GM12864 (cell line): ENCODE results near the gene ABRAXAS1.

Experiments
- DNase-seq: peaks from one replicate; pipeline ENCODE4 v3.0.0-alpha.2; 2011; ENCODE audit warnings: low read depth
- H3K4me3 ChIP-seq: 2 replicates; pipeline ENCODE4 v1.5.1; 2011; ENCODE audit warnings: mild to moderate bottlenecking, low read depth, low read length, control low read depth
- CTCF ChIP-seq: IDR thresholded peaks from 2 replicates; pipeline ENCODE4 v1.5.1; 2011; ENCODE audit warnings: low read depth, mild to moderate bottlenecking, moderate library complexity, low read length, control low read depth, inconsistent platforms; ENCODE audit errors: missing control alignments

Gene ABRAXAS1

GRCh38 chr4:83449009-83449408 is 35.9 kb downstream of the ABRAXAS1 start:
- no peak overlapping the region for H3K4me3 ChIP-seq
- no peak for DNase-seq
- no peak for TF ChIP-seq CTCF

- no peak for TF ChIP-seq CTCF
- no peak for DNase-seq
- no peak overlapping the region for H3K4me3 ChIP-seq
Measured at GRCh38 chr4:83440899-83441298, 44.0 kb downstream of the ABRAXAS1 start.

- TF ChIP-seq CTCF, result no peak
- no peak overlapping the region for H3K4me3 ChIP-seq
- DNase-seq, result no peak
Measured at GRCh38 chr4:83440148-83440814, 44.6 kb downstream of the ABRAXAS1 start.

- no peak overlapping the region for H3K4me3 ChIP-seq
- no peak for DNase-seq
- no peak for TF ChIP-seq CTCF
Measured at GRCh38 chr4:83438719-83439118, 46.2 kb downstream of the ABRAXAS1 start.

GRCh38 chr4:83436680-83437079 is 48.2 kb downstream of the ABRAXAS1 start:
- TF ChIP-seq CTCF, result no peak
- H3K4me3 ChIP-seq, result no peak overlapping the region
- no peak for DNase-seq

GRCh38 chr4:83431200-83431599 is 53.7 kb downstream of the ABRAXAS1 start:
- H3K4me3 ChIP-seq, result no peak overlapping the region
- no peak for TF ChIP-seq CTCF
- no peak for DNase-seq

GRCh38 chr4:83418211-83418610 is 66.7 kb downstream of the ABRAXAS1 start:
- DNase-seq, result no peak
- TF ChIP-seq CTCF, result no peak
- no peak overlapping the region for H3K4me3 ChIP-seq
